HFFc6 (cell line): ENCODE measurements around the gene FAM174C. TPM values are rescaled to one million over a fixed set of nuclear protein-coding genes. Genes with fewer than 3 reads are reported as not detected.

ENCODE experiments used
- DNase-seq: peaks from one replicate; pipeline ENCODE4 v3.0.0-alpha.2; 2018
- H3K27ac Mint-ChIP-seq: 2 replicates; pipeline ENCODE4 v1.8.0; 2020; ENCODE audit warnings: mild to moderate bottlenecking, mixed read lengths
- H3K27me3 Mint-ChIP-seq: 2 replicates; pipeline ENCODE4 v1.8.0; 2021; ENCODE audit warnings: mild to moderate bottlenecking, moderate library complexity, mixed read lengths; ENCODE audit not compliant: insufficient read depth
- H3K36me3 Mint-ChIP-seq: 2 replicates; pipeline ENCODE4 v1.8.0; 2021; ENCODE audit warnings: low read depth, mixed read lengths
- H3K4me1 Mint-ChIP-seq: 2 replicates; pipeline ENCODE4 v1.8.0; 2020; ENCODE audit warnings: low read depth, mixed read lengths
- H3K4me3 Mint-ChIP-seq: 2 replicates; pipeline ENCODE4 v1.8.0; 2020; ENCODE audit warnings: mild to moderate bottlenecking, moderate library complexity, mixed read lengths
- H3K9me3 Mint-ChIP-seq: 2 replicates; pipeline ENCODE4 v1.8.0; 2020; ENCODE audit warnings: mild to moderate bottlenecking, mixed read lengths
- CTCF ChIP-seq: fragments of 200-600 bp; sonication (generic); IDR thresholded peaks from 2 replicates; pipeline ENCODE4 v1.5.0; 2021; ENCODE audit warnings: antibody characterized with exemption, mild to moderate bottlenecking
- total RNA-seq, 6 experiments: library from RNA; stranded (reverse); fragmentation: NEBNext Ultra II Directional; extraction: Animal tissue kit (Norgen Biotek cat#: 25700); gene quantifications; 2 replicates in 1 of 6; 3 replicates in 5 of 6; pipeline ENCODE4 v1.2.3, GENCODE V29; 2021

The FAM174C gene
- total RNA-seq, 6 experiments from 2014 or later = 54.2 to 77.6 (median 63.8) TPM

- Mint-ChIP-seq H3K36me3 (peaks cover 12% of the 10 kb centered on the region), H3K4me3 (peak overlapping the region; percentile 93), H3K27ac (peak overlapping the region; percentile 92), H3K4me1 (peaks cover 12% of the 10 kb centered on the region), H3K9me3 (no peaks in the 10 kb centered on the region), H3K27me3 (peaks cover 20% of the 10 kb centered on the region)
- peak; percentile 50 for DNase-seq
- no peak for TF ChIP-seq CTCF
Observed at GRCh38 chr19:1251330-1252220, 23.8 kb upstream of the FAM174C start.

- peak; percentile 95 for DNase-seq
- no peak for TF ChIP-seq CTCF
- Mint-ChIP-seq H3K9me3 (no peaks in the 10 kb centered on the region), H3K4me3 (peak overlapping the region; percentile 93), H3K36me3 (peaks cover 13% of the 10 kb centered on the region), H3K27me3 (peaks cover 20% of the 10 kb centered on the region), H3K4me1 (peaks cover 14% of the 10 kb centered on the region), H3K27ac (peak overlapping the region; percentile 92)
Observed at GRCh38 chr19:1252221-1252820, 23.0 kb upstream of the FAM174C start.

- peak overlapping the region; percentile 93 for H3K4me3 Mint-ChIP-seq
- H3K27ac Mint-ChIP-seq = peak overlapping the region; percentile 96
- peaks cover 18% of the 10 kb centered on the region for H3K36me3 Mint-ChIP-seq
- H3K4me1 Mint-ChIP-seq = peaks cover 20% of the 10 kb centered on the region
- peak; percentile 63 for TF ChIP-seq CTCF
- H3K27me3 Mint-ChIP-seq = peaks cover 20% of the 10 kb centered on the region
- no peaks in the 10 kb centered on the region for H3K9me3 Mint-ChIP-seq
- DNase-seq = peak; percentile 94
Observed at GRCh38 chr19:1252821-1253513, 22.4 kb upstream of the FAM174C start.

GRCh38 chr19:1253514-1254080, 21.7 kb upstream of the FAM174C start:
- peak overlapping the region; percentile 86 for H3K4me3 Mint-ChIP-seq
- H3K36me3 Mint-ChIP-seq = peaks cover 18% of the 10 kb centered on the region
- no peaks in the 10 kb centered on the region for H3K9me3 Mint-ChIP-seq
- DNase-seq = no peak
- H3K27me3 Mint-ChIP-seq = peaks cover 22% of the 10 kb centered on the region
- H3K4me1 Mint-ChIP-seq = peaks cover 27% of the 10 kb centered on the region
- peak overlapping the region; percentile 96 for H3K27ac Mint-ChIP-seq
- no peak for TF ChIP-seq CTCF

- H3K9me3 Mint-ChIP-seq = no peaks in the 10 kb centered on the region
- TF ChIP-seq CTCF = no peak
- H3K4me3 Mint-ChIP-seq = peak overlapping the region; percentile 56; the same call in 1 of the 2 replicates
- peaks cover 32% of the 10 kb centered on the region for H3K4me1 Mint-ChIP-seq
- DNase-seq = no peak
- H3K36me3 Mint-ChIP-seq = peaks cover 18% of the 10 kb centered on the region
- H3K27me3 Mint-ChIP-seq = peaks cover 23% of the 10 kb centered on the region
- peak overlapping the region; percentile 73; the same call in 1 of the 2 replicates for H3K27ac Mint-ChIP-seq
Observed at GRCh38 chr19:1254081-1254527, 21.2 kb upstream of the FAM174C start.
